IMR-90 (cell line): Measurements from ENCODE around the gene CASP3.

Experiments
- BHLHE40 ChIP-seq: fragments of 150-350 bp; IDR thresholded peaks from 2 replicates; pipeline ENCODE4 v1.6.1; 2016; ENCODE audit warnings: mild to moderate bottlenecking, low read depth, low read length
- CTCF ChIP-seq: conservative IDR thresholded peaks from 2 replicates; pipeline ENCODE4 v1.5.1; 2012; ENCODE audit warnings: mild to moderate bottlenecking, low read depth, low read length, improper control_type of control experiment
- ELK1 ChIP-seq: fragments of 150-350 bp; IDR thresholded peaks from 2 replicates; pipeline ENCODE4 v1.6.1; 2016; ENCODE audit warnings: low read depth, mild to moderate bottlenecking, low read length, moderate library complexity, borderline replicate concordance
- FOS ChIP-seq: fragments of 150-350 bp; IDR thresholded peaks from 2 replicates; pipeline ENCODE4 v1.6.1; 2016; ENCODE audit warnings: low read depth, low read length
- MXI1 ChIP-seq: IDR thresholded peaks from 2 replicates; pipeline ENCODE4 v1.6.1; 2012; ENCODE audit warnings: low read depth, mild to moderate bottlenecking, low read length, moderate library complexity, borderline replicate concordance
- POLR2A ChIP-seq: IDR thresholded peaks from 2 replicates; pipeline ENCODE4 v1.6.1; 2012; ENCODE audit warnings: mild to moderate bottlenecking, low read depth, low read length
- RAD21 ChIP-seq: IDR thresholded peaks from 2 replicates; pipeline ENCODE4 v1.6.1; 2012; ENCODE audit warnings: low read length, improper control_type of control experiment
- RCOR1 ChIP-seq: IDR thresholded peaks from 2 replicates; pipeline ENCODE4 v1.6.1; 2012; ENCODE audit warnings: mild to moderate bottlenecking, low read length, improper control_type of control experiment; ENCODE audit not compliant: insufficient replicate concordance
- RFX5 ChIP-seq: IDR thresholded peaks from 2 replicates; pipeline ENCODE4 v1.8.0; 2012; ENCODE audit warnings: low read depth, mild to moderate bottlenecking, low read length, moderate library complexity
- SMC3 ChIP-seq: fragments of 150-350 bp; IDR thresholded peaks from 2 replicates; pipeline ENCODE4 v1.6.1; 2016; ENCODE audit warnings: low read depth, mild to moderate bottlenecking, antibody characterized with exemption, low read length, moderate library complexity
- USF2 ChIP-seq: fragments of 150-350 bp; IDR thresholded peaks from 2 replicates; pipeline ENCODE4 v1.6.1; 2017; ENCODE audit warnings: mild to moderate bottlenecking, antibody characterized with exemption, low read length, low read depth

GRCh38 chr4:184620212-184620867, 28.9 kb downstream of the CASP3 start:
- TF ChIP-seq POLR2A (no peak), CTCF (no peak), RFX5 (no peak), BHLHE40 (no peak), ELK1 (no peak), SMC3 (no peak), USF2 (no peak), MXI1 (no peak), RAD21 (no peak), FOS (no peak), RCOR1 (no peak)
